Measurements from ENCODE around the gene AFG3L2.

- TF ChIP-seq POLR2A (IDR thresholded peaks at IDR 0.05) (no peak), CTCF (IDR thresholded peaks at IDR 0.05) (no peak)
Measured at GRCh38 chr18:12314591-12315305, 62.3 kb downstream of the AFG3L2 start.
